VCaP (cell line): ENCODE measurements around the gene CABLES2.

Experiments used
- H3K27ac ChIP-seq: fragments of 450-650 bp; 2 replicates; pipeline ENCODE4 v1.5.1; 2017
- TF ChIP-seq, protein P1 (sequence below): fragments of 450-650 bp; conservative IDR thresholded peaks from 2 replicates; pipeline ENCODE4 v1.5.1; 2017; ENCODE audit warnings: mild to moderate bottlenecking, moderate library complexity

CABLES2 gene

GRCh38 chr20:62445553-62446340 lies 38.7 kb upstream of the CABLES2 start:
- no peak overlapping the region for H3K27ac ChIP-seq
- TF ChIP-seq, protein P1, sequence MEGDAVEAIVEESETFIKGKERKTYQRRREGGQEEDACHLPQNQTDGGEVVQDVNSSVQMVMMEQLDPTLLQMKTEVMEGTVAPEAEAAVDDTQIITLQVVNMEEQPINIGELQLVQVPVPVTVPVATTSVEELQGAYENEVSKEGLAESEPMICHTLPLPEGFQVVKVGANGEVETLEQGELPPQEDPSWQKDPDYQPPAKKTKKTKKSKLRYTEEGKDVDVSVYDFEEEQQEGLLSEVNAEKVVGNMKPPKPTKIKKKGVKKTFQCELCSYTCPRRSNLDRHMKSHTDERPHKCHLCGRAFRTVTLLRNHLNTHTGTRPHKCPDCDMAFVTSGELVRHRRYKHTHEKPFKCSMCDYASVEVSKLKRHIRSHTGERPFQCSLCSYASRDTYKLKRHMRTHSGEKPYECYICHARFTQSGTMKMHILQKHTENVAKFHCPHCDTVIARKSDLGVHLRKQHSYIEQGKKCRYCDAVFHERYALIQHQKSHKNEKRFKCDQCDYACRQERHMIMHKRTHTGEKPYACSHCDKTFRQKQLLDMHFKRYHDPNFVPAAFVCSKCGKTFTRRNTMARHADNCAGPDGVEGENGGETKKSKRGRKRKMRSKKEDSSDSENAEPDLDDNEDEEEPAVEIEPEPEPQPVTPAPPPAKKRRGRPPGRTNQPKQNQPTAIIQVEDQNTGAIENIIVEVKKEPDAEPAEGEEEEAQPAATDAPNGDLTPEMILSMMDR: no peak

DNA sequence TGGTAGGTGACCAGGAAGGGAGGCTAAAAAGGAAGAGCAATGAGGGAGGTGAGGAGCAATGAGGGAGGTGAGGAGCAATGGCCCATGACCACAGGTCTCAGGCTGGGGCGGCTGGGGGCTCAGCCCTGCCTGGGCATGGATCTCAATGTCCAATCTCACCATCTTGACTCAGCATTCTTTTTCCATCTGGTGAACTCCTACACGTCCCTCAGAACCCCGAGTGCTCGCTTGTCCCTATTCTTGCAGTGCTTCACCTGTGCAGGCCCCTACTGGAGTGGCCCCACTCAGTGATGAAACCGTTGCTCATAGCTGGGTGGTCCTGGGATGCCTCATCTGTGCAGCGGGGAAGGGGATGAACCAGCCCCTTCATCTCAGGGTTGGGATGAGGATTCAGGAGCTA lies 37.2 kb upstream of the CABLES2 start:
- no peak overlapping the region for H3K27ac ChIP-seq
- TF ChIP-seq, protein P1: no peak

GRCh38 chr20:62441987-62442539 lies 35.0 kb upstream of the CABLES2 start:
- no peak overlapping the region for H3K27ac ChIP-seq
- TF ChIP-seq, protein P1: no peak

GRCh38 chr20:62439218-62439617 lies 32.1 kb upstream of the CABLES2 start:
- TF ChIP-seq, protein P1: no peak
- no peak overlapping the region for H3K27ac ChIP-seq

GRCh38 chr20:62437927-62438326 lies 30.8 kb upstream of the CABLES2 start:
- H3K27ac ChIP-seq: no peak overlapping the region
- TF ChIP-seq, protein P1: no peak

- TF ChIP-seq, protein P1: no peak
These were observed 30.4 kb upstream of the CABLES2 start for GRCh38 chr20:62437496-62437895.

GRCh38 chr20:62436692-62437091 lies 29.6 kb upstream of the CABLES2 start:
- TF ChIP-seq, protein P1: no peak

More at GRCh38 chr20:62437496-62437895, 30.4 kb upstream of the CABLES2 start:
- no peak overlapping the region for H3K27ac ChIP-seq

More at GRCh38 chr20:62436692-62437091, 29.6 kb upstream of the CABLES2 start:
- H3K27ac ChIP-seq: no peak overlapping the region
